T47D (cell line): ENCODE results near the gene ABHD2.
A peak's percentile ranks its signal among the peaks of the same experiment; 100 is the strongest.

Experiments used
- DNase-seq, 2 experiments: peaks; one replicate each; pipeline versions ENCODE4 v3.0.0 to v3.0.0-alpha.2; 2011 to 2012; ENCODE audit warnings: low read depth in 1 of 2, low spot score in 1 of 2
- JUND ChIP-seq: IDR thresholded peaks from 2 replicates; pipeline ENCODE4 v1.6.1; 2012; ENCODE audit warnings: low read depth
- in situ Hi-C: cut with HindIII; loops from 2 replicates; pipeline ENCODE4 v1.10.0; 2016; ENCODE audit warnings: low sequenced_read_pairs, low pct_unique_long_range_greater_than_20kb

The ABHD2 gene

DNA sequence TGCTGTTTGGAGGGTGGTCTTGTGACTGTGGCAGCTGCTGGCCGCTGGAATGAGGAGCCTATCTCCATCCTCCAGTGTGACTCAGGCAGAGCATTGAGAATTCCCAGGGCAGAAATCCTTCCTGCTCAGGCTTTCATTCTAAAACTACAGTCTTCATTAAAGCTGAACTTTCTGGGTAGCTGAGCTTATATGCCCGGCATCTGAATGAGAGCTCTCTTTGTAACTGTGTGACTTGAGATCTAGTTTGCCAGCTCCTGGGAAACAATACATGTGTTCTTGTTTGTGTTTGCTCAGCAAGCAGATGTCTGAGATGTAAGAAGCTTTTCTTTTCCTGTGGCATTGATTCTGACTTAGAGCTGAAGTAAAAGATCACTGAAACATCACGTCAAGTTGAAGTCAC, 110.7 kb downstream of the ABHD2 start:
- in situ Hi-C loops = no loop called here
- no peak for TF ChIP-seq JUND
- DNase-seq = no peak

DNA sequence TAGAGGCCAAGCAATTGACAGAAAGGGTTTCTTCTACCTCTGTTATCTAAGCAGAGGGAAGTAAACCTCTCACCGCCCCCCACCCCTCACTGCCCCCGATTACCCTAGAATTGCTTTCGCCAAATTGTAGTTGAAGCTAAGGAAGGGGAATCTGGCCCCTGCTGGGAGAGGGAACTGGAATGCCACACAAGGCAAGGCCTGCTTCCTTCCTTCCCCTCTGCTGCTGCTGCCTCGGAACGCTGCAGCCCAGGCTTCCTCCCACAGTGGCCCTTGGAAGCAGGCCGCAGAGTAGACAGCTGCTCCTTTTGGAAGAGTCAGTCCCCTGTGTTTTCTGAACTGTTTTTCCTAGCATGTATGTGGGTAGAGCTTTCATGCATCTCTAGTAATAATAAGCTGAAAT, 111.5 kb downstream of the ABHD2 start:
- in situ Hi-C loops = no loop called here
- no peak for DNase-seq
- TF ChIP-seq JUND = no peak

DNA sequence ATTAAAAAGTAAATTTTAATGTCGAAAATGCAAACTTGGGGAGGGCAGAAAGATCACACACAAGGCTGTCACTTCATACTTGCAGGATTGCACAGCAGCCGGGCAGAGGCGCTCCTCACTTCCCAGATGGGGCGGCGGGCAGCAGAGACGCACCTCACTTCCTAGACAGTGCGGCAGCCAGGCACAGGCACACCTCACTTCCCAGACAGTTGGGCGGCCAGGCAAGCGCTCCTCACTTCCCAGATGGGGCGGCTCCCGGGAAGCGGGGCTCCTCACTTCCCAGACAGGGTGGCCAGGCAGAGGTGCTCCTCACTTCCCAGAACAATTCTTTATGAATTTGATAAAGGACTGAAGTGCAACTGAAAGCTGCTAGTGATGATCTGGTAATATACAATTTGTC, 111.9 kb downstream of the ABHD2 start:
- no peak for TF ChIP-seq JUND
- in situ Hi-C loops = no loop called here
- no peak for DNase-seq

DNA sequence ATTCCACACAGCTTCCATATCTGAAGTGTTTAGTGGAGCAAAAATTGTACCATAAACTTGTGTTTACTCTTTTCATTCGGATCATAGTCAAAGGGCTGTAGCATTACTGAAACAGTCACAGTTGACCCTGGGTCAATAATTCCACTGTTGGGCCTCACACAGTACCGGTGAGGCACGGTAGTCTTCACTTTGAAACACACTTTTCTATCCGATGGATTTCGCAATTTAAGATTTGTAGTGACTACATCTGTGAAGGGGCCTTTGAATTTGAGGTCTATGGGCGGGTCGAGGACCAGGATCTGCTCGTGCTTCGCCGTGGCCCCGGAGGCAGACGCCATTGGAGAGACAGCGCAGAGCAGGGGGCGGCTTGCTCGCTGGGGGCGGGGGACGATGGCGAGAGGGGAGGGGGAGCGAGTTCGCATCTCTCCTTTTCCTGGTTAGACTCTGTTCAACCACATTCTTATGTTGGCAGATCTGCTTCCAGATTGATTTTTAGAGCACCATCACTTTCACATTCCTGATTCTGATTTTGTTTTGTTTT, 113.3 kb downstream of the ABHD2 start:
- DNase-seq = no peak
- TF ChIP-seq JUND = no peak
- in situ Hi-C loops = no loop called here

DNA sequence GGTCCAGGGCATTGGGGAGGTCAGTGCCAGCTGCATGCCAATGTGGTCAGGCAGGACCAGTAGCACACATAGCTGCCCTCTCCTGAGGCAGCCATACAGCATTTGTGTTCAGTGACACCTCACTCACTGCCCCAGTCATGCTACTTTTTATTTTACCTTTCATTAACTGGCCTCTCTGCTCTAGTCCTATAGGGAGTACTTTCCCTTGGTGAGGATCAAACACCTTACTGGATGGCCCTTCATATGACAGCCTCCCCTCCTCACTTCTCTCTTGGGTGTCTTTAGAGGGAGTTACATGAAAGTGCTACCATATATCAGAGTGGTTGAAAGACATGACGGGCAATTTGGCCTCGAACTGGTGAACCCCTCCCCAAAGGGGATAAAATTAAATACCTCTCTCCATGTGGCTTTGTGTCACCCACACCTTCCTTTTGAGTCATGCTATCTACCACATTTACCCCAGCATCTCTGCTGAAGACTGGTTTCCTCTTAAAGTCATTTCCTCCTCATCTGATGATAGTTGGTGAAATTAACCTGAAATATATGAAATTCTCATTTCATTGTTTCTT, 115.5 kb downstream of the ABHD2 start:
- TF ChIP-seq JUND = no peak
- peak in 1 of 2 experiments; percentile 19 for DNase-seq
- in situ Hi-C loops = no loop called here

DNA sequence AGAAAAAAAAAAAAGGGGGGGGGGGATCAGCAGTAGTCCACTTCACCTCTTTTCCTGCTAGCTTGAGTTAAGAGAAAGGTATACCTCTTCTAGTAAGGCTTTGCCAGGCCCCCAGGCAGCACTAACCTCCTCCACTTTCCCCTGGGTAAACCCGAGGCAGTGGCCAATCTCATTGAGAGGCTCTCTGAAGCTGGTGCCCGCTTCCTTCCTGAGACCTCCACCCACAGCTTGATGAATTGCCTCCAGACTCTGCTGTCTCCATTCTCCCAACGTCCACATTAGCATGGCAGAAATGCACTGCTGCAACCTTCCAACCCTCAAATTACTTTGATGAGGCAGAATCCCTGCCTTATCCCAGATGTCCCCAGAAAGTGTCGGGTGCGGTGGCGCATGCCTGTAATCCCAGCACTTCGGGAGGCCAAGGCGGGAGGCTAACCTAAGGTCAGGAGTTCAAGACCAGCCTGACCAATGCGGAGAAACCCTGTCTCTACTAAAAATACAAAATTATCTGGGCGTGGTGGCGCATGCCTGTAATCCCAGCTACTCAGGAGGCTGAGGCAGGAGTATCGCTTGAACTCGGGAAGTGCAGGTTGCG, 117.8 kb downstream of the ABHD2 start:
- in situ Hi-C loops = no loop called here
- no peak for TF ChIP-seq JUND
- no peak for DNase-seq

DNA sequence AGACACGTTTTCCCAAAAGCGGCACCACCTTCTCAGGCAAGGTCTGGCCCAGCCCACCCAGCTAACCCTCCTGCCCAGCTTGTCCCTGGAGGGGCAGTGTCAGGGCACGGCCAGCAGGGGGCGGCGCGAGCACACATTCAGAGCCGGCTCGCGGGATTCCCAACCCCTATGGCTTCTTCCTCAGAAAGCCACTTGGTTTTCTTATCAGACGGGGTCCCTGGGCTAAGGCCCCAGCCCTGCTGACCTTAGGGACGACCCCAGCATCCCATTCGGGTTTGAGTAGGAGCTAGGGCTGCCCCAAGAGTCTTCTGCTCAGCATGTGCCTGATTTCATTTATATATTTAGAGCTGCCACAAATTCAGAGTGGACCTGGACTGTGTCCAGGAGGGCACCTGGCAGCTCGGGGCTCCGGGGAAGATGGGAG, 118.7 kb downstream of the ABHD2 start:
- in situ Hi-C loops = no loop called here
- TF ChIP-seq JUND = no peak
- peak; percentile 72 to 79 for DNase-seq

DNA sequence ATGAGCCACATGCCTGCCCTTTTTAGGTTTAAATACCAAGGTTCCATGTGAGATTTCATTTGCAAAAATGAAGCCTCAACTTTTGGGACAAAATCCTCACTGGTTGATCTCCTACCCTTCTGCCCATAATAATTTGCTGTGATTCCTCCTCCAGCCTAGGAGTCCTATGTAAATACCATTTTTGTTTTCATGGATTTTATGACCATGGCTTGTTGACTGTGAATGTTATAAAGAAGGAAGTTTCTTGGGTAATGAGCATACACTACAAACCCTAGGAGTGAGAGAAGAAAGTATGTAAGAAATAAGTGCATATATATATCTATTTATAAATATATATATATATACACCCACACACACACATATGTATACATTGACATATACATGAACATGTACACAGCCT, 120.0 kb downstream of the ABHD2 start:
- no peak for TF ChIP-seq JUND
- DNase-seq = no peak
- in situ Hi-C loops = no loop called here

DNA sequence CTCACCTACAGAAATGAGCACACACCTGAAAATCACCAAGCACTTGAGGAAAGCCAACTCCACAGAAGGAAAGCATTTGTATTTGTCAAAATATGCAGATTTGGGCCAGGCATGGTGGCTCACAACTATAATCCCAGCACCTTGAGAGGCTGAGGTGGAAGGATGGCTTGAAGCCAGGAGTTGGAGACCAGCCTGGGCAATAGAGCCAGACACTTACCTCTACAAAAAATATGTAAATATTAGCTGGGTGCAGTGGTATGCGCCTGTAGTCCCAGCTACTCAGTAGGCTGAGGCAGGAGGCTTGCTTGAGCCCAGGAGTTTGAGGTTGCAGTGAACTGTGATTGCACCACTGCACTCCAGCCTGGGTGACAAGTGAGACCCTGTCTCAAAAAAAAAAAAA, 120.8 kb downstream of the ABHD2 start:
- no peak for DNase-seq
- in situ Hi-C loops = no loop called here
- no peak for TF ChIP-seq JUND

DNA sequence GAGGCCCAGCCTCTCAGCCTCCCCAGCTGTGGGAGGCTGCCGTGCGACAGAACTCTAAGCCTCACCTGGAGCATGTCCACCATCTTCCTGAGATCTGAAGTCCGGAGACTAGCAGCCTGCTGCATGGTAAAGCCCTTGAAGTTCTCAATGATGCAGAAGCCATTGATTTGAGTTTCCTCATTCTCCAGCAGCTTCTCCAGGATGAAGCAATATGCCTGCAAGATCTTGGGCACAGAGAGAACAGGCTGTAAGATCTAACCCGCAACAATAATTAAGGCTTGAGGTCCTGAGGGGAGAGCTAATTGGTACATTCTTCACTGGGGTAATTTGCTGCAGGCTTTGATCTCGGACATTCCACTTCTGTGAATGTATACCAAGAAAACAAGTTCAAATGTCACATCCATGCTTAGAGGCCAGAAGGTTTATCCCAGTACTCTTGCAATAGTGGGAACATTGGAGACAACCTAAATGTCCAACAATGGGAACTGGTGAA, 123.5 kb downstream of the ABHD2 start:
- in situ Hi-C loops = no loop called here
- TF ChIP-seq JUND = no peak
- DNase-seq = no peak

DNA sequence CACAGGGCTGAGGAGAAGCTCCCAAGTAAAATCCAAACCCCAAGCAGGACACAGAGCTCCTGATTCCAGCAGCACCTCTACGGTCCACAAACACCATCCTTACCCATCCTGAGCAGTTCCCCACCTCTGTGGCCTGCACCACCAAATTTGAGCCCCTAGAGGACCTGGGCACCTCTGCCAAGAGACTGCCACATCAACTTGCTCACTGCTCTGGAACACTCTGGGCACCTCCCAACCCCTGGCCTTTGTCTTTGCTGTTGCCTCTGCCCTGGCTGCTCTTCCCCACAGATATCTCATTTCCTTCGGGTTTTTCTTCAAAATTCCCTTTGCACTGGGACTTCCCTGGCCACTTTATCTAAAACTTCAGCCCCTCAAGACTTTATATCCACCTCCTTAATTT, 127.4 kb downstream of the ABHD2 start:
- DNase-seq = no peak
- TF ChIP-seq JUND = no peak
- in situ Hi-C loops = no loop called here

DNA sequence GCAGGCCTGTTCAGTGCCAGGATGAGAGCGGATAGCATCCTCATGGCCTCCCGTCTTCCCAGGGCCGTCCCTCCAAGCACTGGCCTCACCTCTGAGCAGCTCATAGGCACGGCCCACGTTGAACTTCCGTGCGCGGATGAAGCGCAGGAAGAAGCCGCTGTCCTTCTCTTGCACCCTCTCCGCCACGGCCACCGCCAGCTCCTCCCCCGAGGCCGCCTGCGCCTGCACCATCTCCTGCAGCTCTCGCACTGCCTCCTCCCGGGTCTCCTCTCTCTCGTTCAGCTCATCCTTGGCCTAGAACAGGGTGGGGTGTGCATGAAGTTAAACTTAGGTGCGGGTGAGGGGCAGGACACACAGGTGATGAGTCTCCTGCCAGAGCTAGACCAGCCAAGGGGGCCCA, 128.8 kb downstream of the ABHD2 start:
- DNase-seq = no peak
- no peak for TF ChIP-seq JUND
- in situ Hi-C loops = no loop called here

DNA sequence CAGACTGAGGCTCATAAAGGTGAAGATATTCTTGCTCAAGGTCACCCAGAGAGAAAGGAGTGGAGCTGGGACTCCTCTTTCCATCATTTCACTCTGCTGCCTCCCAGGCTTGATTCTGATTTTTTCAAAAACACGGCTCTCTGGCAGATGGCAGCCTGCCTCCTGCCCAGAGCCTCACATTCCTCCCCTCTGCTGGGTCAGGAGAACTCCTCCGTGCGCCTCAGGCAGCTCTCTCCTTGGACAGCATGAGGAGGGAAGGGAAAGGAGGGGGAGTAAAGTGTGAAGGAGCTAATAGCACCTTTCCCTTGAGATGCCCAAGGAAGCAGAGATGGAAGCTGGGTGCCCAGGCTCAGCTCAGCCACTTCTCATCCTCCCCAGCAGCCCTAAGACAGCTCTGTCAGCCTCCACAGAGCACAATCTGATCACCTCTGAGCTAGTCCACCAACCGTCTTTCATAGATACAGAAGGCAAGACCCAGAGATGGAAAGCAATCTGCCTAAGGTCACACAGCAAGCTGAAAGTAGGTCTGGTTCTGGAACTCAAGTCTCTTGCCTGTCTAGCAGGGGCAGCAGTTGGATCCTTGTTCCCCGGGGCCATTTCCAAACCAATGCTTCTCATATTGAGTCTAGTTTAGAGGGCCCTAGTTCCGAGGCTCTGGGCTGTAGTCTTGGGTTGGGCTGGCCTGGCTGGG, 129.6 kb downstream of the ABHD2 start:
- in situ Hi-C loops = no loop called here
- no peak for DNase-seq
- no peak for TF ChIP-seq JUND
